Smooth muscle cell (in vitro differentiated cells): ENCODE data around the gene ACADM. TPM values are rescaled to one million over a fixed set of nuclear protein-coding genes. Genes with fewer than 3 reads are reported as not detected.
"Not testable (repeated sequence)": the region's sequence is repeated elsewhere in the genome, so short reads cannot be mapped to it uniquely, and the experiment has no call there.

Experiments
- DNase-seq: peaks from one replicate; lab custom pipeline; 2025; ENCODE audit not compliant: unreplicated experiment; lab: John Stamatoyannopoulos, UW
- H2AFZ ChIP-seq: fragments of 200-600 bp; sonication (generic); 2 replicates; pipeline ENCODE4 v1.6.0; 2016; ENCODE audit warnings: antibody characterized with exemption, low read depth, mild to moderate bottlenecking
- H3F3A ChIP-seq: fragments of 200-600 bp; sonication (generic); 2 replicates; pipeline ENCODE4 v1.6.0; 2017; ENCODE audit warnings: antibody characterized with exemption, low read depth
- H3K27ac ChIP-seq: fragments of 200-600 bp; sonication (generic); 2 replicates; pipeline ENCODE4 v1.5.1; 2016; ENCODE audit warnings: low read depth, mild to moderate bottlenecking
- H3K27me3 ChIP-seq: fragments of 200-600 bp; sonication (generic); 2 replicates; pipeline ENCODE4 v1.6.1; 2016; ENCODE audit warnings: low read depth, mild to moderate bottlenecking
- H3K36me3 ChIP-seq: fragments of 200-600 bp; sonication (generic); 2 replicates; pipeline ENCODE4 v1.5.1; 2016; ENCODE audit warnings: low read depth
- H3K4me1 ChIP-seq: fragments of 200-600 bp; sonication (generic); 2 replicates; pipeline ENCODE4 v1.5.1; 2016; ENCODE audit warnings: low read depth
- H3K4me2 ChIP-seq: fragments of 200-600 bp; sonication (generic); 2 replicates; pipeline ENCODE4 v1.6.0; 2016; ENCODE audit warnings: mild to moderate bottlenecking
- H3K4me3 ChIP-seq: fragments of 200-600 bp; sonication (generic); 2 replicates; pipeline ENCODE4 v1.5.1; 2016; ENCODE audit warnings: mild to moderate bottlenecking
- H3K79me2 ChIP-seq: fragments of 200-600 bp; sonication (generic); 2 replicates; pipeline ENCODE4 v1.6.0; 2016; ENCODE audit warnings: low read depth, mild to moderate bottlenecking
- H3K9ac ChIP-seq: fragments of 200-600 bp; sonication (generic); 2 replicates; pipeline ENCODE4 v1.6.0; 2016; ENCODE audit warnings: low read depth
- H3K9me3 ChIP-seq: fragments of 200-600 bp; sonication (generic); replicated peaks from 2 replicates; pipeline ENCODE4 v1.5.1; 2016; ENCODE audit warnings: low read depth
- H4K20me1 ChIP-seq: fragments of 200-600 bp; sonication (generic); 2 replicates; pipeline ENCODE4 v1.6.0; 2016; ENCODE audit warnings: low read depth
- WGBS: methylation state at CpG from one replicate; pipeline ENCODE4 v1.1.7; 2016; ENCODE audit warnings: low lambda C conversion rate; 5-methylcytosine and 5-hydroxymethylcytosine counted together
- polyA plus RNA-seq: library from polyadenylated mRNA; unstranded; fragments of >200 nt; fragmentation: Nextera tagmentation; extraction: Ambion mirVana; gene quantifications from 2 replicates; pipeline ENCODE4 v1.2.1, GENCODE V29; 2016
- total RNA-seq: library from RNA; depleted of rRNA; stranded (reverse); fragments of >200 nt; gene quantifications from 2 replicates; pipeline ENCODE4 v1.2.3, GENCODE V29; 2014
- TF ChIP-seq, protein P1 (sequence below): fragments of 200-600 bp; sonication (generic); IDR thresholded peaks from 2 replicates; pipeline ENCODE4 v1.5.1; 2017; ENCODE audit warnings: borderline replicate concordance, mild to moderate bottlenecking, antibody characterized with exemption; ENCODE audit not compliant: insufficient read depth, poor library complexity, severe bottlenecking

The ACADM gene
- total and polyA plus RNA-seq, 2 experiments from 2014 or later: 20.5 to 28.6 TPM

DNA sequence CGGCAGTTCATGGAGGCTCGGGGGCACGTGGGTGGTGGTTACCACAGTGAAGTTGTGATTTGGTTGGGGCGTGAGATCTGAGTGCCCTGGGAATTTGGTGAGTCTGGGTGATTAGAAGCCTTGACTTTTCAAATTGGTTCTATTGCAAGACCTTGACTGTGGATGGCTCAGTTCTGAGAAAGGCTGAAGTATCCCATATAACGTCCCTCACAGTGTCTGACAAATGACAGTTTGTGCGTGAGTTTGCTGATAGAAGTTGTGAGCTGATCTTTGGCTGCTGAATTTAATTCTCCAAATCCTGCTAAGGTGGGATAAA is 72.7 kb downstream of the ACADM start:
- Histone ChIP-seq H3K4me2 (no peak overlapping the region), H3K4me3 (no peak overlapping the region), H3K9ac (no peak overlapping the region), H3K4me1 (no peaks in the 10 kb centered on the region), H3K27me3 (no peaks in the 10 kb centered on the region), H4K20me1 (peaks cover 38% of the 10 kb centered on the region), H3K27ac (no peak overlapping the region), H2AFZ (no peak overlapping the region), H3K9me3 (no peaks in the 10 kb centered on the region), H3K36me3 (peaks cover 8% of the 10 kb centered on the region), H3F3A (peaks cover 32% of the 10 kb centered on the region), H3K79me2 (peaks cover 2% of the 10 kb centered on the region)
- TF ChIP-seq, protein P1, sequence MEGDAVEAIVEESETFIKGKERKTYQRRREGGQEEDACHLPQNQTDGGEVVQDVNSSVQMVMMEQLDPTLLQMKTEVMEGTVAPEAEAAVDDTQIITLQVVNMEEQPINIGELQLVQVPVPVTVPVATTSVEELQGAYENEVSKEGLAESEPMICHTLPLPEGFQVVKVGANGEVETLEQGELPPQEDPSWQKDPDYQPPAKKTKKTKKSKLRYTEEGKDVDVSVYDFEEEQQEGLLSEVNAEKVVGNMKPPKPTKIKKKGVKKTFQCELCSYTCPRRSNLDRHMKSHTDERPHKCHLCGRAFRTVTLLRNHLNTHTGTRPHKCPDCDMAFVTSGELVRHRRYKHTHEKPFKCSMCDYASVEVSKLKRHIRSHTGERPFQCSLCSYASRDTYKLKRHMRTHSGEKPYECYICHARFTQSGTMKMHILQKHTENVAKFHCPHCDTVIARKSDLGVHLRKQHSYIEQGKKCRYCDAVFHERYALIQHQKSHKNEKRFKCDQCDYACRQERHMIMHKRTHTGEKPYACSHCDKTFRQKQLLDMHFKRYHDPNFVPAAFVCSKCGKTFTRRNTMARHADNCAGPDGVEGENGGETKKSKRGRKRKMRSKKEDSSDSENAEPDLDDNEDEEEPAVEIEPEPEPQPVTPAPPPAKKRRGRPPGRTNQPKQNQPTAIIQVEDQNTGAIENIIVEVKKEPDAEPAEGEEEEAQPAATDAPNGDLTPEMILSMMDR: no peak
- 88% methylated on average over 6 of the region's 6 CpGs for WGBS
- no peak for DNase-seq

DNA sequence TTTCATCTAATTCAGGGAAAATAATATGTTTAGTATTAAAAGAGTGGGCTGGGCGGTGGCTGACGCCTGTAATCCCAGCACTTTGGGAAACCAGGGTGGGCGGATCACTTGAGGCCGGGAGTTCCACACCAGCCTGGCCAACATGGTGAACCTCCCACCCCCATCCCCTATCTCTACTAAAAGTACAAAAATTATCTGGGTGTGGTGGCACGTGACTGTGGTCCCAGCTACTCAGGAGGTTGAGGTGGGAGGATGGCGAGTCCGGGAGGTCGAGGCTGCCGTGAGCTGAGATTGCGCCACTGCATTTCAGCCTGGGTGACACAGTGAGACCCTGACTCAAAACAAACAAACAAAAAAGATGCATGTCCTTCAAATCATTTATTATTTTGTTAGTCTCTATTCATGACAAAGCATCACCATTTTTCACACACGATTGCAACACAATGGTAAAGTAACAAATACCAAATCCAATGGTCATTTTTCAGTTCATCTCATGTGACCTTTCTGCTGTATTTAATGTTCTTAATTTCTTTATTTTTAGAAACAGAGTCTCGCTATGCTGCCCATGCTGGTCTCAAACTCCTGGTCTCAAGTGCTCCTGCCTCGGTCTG is 73.2 kb downstream of the ACADM start:
- H3K4me2 ChIP-seq: no peak overlapping the region
- H3K27me3 ChIP-seq: no peaks in the 10 kb centered on the region
- H4K20me1 ChIP-seq: peaks cover 33% of the 10 kb centered on the region
- peaks cover 5% of the 10 kb centered on the region for H3K36me3 ChIP-seq
- TF ChIP-seq, protein P1: no peak
- 94% methylated on average over 13 of the region's 13 CpGs for WGBS
- H3F3A ChIP-seq: peaks cover 27% of the 10 kb centered on the region
- H3K4me3 ChIP-seq: no peak overlapping the region
- H3K4me1 ChIP-seq: no peaks in the 10 kb centered on the region
- no peaks in the 10 kb centered on the region for H3K9me3 ChIP-seq
- H3K27ac ChIP-seq: no peak overlapping the region
- DNase-seq: no peak
- no peaks in the 10 kb centered on the region for H3K79me2 ChIP-seq
- no peak overlapping the region for H3K9ac ChIP-seq
- H2AFZ ChIP-seq: no peak overlapping the region

DNA sequence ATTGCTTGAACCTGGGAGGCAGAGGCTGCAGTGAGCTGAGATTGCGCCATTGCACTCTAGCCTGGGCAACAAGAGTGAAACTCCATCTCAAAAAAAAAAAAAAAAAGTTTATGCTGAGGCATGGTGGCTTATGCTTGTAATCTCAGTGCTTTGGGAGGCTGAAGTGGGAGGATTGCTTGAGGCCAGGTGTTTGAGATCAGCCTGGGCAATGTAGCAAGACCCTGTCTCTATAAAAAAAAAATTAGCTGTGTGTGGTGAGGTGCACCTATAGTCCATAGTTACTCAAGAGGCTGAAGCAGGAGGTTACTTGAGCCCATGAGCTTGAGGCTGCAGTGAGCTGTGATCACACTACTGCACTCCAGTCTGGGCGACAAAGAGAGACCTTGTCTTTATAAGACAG is 77.0 kb downstream of the ACADM start:
- WGBS: 100% methylated on average over 2 of the region's 2 CpGs
- not testable (repeated sequence) for H3K27ac ChIP-seq, H3F3A ChIP-seq, H3K79me2 ChIP-seq, H2AFZ ChIP-seq, H3K4me1 ChIP-seq, H3K4me3 ChIP-seq, H3K27me3 ChIP-seq, H3K9ac ChIP-seq, H3K9me3 ChIP-seq, H4K20me1 ChIP-seq, H3K4me2 ChIP-seq, DNase-seq, H3K36me3 ChIP-seq

DNA sequence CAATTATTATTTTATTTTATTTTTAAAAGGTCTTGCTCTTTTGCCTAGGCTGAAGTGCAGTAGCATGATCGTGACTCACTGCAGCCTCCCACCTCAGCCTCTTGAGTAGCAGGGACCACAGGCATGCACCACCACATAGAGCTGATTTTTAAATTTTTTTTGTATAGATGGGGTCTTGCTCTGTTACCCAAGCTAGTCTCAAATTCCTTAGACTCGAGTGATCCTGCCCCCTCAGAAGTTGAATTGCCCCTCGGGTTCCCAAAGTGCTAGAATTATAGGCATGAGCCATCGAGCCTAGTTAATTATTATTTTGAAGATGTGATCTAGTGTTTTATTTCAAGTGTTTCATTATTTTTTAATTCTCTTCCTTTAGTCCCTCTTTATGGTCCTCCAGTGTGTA is 84.4 kb downstream of the ACADM start:
- TF ChIP-seq, protein P1: no peak
- Histone ChIP-seq H3K27me3 (no peaks in the 10 kb centered on the region), H4K20me1 (no peaks in the 10 kb centered on the region), H3K4me3 (no peak overlapping the region), H3K9me3 (no peaks in the 10 kb centered on the region), H3F3A (no peaks in the 10 kb centered on the region), H3K79me2 (no peaks in the 10 kb centered on the region), H3K4me2 (no peak overlapping the region), H3K4me1 (no peaks in the 10 kb centered on the region), H3K36me3 (no peaks in the 10 kb centered on the region), H3K27ac (no peak overlapping the region), H2AFZ (no peak overlapping the region), H3K9ac (no peak overlapping the region)
- DNase-seq: no peak
- 94% methylated on average over 4 of the region's 4 CpGs for WGBS

DNA sequence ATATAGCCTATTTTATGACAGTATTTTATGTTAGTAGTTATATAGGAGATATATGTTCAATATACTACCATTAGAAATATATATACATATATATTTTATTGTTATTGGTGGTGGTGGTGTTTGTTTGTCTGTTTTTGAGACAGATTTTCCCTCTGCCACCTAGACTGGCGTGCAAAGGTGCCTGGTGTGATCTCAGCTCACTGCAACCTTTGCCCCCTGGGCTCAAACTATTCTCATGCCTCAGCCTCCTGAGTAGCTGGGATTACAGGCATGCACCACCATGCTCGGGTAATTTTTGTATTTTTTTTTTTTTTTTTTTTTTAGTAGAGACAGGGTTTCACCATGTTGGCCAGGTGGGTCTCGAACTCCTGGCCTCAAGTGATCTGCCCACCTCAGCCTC is 85.6 kb downstream of the ACADM start:
- not testable (repeated sequence) for H3F3A ChIP-seq, H3K79me2 ChIP-seq, H3K9ac ChIP-seq, H3K4me3 ChIP-seq, H3K36me3 ChIP-seq, H3K27ac ChIP-seq, H4K20me1 ChIP-seq, H2AFZ ChIP-seq, H3K4me2 ChIP-seq, H3K27me3 ChIP-seq, H3K9me3 ChIP-seq, DNase-seq, H3K4me1 ChIP-seq
- WGBS: 96% methylated on average over 3 of the region's 3 CpGs
